Gastrocnemius medialis (tissue), 4 donors: ENCODE data around the gene SMYD5.

ENCODE experiments used
- CTCF ChIP-seq, 5 experiments: fragments of 450-650 bp in 3 of 5; fragments of 200-600 bp in 2 of 5; sonication (generic) in 2 of 5; IDR thresholded peaks in 4 of 5; conservative IDR thresholded peaks in 1 of 5; 1 replicate in 4 of 5; 2 replicates in 1 of 5; pipeline ENCODE4 v1.5.1; 2016 to 2019; ENCODE audit warnings: antibody characterized with exemption in 5 of 5, mild to moderate bottlenecking in 3 of 5, moderate library complexity in 3 of 5
- POLR2A ChIP-seq, 2 donors: fragments of 450-650 bp; IDR thresholded peaks; one replicate each; pipeline ENCODE4 v1.6.1; 2017; ENCODE audit warnings: antibody characterized with exemption in 2 of 2, mild to moderate bottlenecking in 2 of 2, moderate library complexity in 2 of 2

GRCh38 chr2:73253400-73253799, 39.4 kb downstream of the SMYD5 start:
- TF ChIP-seq CTCF (IDR thresholded peaks at IDR 0.05 in 4 of 5, conservative IDR thresholded peaks at IDR 0.05 in 1 of 5) (no peak), POLR2A (IDR thresholded peaks at IDR 0.05) (no peak)
